ELF-1 (cell line): ENCODE results near the gene PRDM4.

ENCODE experiments used
- DNase-seq: peaks from one replicate; pipeline ENCODE4 v3.0.0-alpha.2; 2016; ENCODE audit warnings: low read depth, low spot score

Gene PRDM4, protein sequence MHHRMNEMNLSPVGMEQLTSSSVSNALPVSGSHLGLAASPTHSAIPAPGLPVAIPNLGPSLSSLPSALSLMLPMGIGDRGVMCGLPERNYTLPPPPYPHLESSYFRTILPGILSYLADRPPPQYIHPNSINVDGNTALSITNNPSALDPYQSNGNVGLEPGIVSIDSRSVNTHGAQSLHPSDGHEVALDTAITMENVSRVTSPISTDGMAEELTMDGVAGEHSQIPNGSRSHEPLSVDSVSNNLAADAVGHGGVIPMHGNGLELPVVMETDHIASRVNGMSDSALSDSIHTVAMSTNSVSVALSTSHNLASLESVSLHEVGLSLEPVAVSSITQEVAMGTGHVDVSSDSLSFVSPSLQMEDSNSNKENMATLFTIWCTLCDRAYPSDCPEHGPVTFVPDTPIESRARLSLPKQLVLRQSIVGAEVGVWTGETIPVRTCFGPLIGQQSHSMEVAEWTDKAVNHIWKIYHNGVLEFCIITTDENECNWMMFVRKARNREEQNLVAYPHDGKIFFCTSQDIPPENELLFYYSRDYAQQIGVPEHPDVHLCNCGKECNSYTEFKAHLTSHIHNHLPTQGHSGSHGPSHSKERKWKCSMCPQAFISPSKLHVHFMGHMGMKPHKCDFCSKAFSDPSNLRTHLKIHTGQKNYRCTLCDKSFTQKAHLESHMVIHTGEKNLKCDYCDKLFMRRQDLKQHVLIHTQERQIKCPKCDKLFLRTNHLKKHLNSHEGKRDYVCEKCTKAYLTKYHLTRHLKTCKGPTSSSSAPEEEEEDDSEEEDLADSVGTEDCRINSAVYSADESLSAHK

GRCh38 chr12:107760809-107761501 lies at the start of gene PRDM4:
Gene PRDM4, minus strand, starts transcription at chr12:107761137. Its CDS starts 622 bp downstream, at chr12:107760515.
- DNase-seq: peak; percentile 95

DNA sequence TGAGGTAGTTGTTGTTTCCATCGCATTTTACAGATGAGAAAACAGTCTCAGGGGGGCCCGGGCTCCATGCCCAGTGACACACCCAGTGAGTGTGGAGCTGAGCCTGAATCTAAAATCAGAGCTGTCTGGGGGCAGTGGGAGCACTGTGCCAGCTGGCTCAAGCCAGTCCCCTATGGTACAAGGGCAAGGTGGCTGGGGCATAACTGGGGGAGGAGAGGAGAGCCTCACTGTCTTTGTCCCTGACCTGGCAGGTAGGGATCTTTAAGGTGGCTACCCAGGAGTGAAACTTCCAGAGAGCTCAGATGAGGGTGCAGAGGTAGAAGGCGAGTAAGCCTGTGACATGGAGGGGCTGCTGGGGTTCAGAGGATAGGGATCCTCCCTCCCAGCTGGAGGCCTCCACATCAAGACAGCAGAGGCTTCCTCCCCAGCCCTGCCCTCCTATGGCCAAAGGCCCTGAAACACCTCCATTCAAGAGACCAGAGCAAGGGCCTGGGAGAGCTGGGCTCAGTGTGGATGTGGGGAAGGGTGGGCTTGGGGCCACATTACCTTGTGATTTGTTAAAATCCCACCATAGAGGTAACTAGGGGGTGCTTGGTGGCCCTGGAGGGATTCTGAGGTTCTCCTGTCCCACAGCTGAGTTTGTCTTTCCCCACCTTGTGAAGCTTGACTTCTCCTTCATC lies 46.7 kb upstream of the PRDM4 start:
- no peak for DNase-seq

GRCh38 chr12:107805488-107806180 lies 44.7 kb upstream of the PRDM4 start:
- no peak for DNase-seq

DNA sequence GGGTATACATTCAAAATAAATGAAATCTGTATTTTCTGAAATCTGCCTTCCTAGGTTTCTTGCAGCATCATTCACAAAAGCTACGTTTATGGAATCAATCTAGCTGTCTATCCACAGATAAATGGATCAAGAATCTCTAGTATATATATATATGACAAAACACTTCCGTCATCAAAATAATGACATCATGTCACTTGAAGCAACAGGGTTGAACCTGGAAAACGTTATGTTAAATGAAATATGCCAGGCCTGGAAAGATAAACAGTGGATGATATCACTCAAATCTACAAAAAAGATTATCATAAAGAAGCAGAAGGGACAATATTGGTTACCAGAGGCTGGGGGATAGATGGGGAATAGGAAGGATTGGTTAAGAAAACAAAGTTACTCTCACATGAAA lies 42.2 kb upstream of the PRDM4 start:
- DNase-seq: no peak

DNA sequence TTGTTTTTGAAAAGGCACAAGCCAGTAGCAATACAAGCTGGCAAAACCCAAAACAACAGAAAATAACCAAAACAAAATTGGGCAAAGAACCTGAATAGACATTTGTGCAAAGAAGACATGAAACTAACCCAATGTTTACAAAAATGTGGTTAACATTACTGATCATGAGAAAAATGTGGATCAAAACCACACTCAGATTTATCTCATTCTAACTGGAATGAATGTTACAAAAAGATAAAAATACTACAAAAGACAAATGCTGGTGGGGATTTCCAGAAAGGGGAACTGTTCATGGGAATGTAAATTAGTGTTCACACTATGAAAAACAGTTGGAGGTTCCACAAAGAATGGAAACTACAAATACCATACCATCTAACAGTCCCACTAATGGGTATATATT lies 40.2 kb upstream of the PRDM4 start:
- DNase-seq: no peak

GRCh38 chr12:107798580-107798979 lies 37.6 kb upstream of the PRDM4 start:
- no peak for DNase-seq

DNA sequence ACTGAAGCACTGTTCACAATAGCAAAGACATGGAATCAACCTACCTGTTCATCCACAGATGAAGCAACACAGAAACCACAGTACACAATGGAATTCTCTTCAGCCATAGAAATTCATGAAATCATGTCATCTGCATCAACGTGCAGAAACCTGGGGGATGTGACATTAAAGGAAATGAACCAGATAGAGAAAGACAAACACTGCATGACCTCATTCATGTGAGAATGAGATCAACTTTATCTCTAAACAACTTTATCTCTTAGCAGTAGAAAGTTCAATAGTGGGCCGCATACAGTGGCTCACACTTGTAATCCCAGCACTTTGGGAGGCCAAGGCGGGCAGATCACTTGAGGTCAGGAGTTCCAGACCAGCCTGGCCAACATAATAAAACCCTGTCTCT lies 33.5 kb upstream of the PRDM4 start:
- no peak for DNase-seq

- DNase-seq: no peak
These were observed 30.6 kb upstream of the PRDM4 start for GRCh38 chr12:107791465-107792089.

DNA sequence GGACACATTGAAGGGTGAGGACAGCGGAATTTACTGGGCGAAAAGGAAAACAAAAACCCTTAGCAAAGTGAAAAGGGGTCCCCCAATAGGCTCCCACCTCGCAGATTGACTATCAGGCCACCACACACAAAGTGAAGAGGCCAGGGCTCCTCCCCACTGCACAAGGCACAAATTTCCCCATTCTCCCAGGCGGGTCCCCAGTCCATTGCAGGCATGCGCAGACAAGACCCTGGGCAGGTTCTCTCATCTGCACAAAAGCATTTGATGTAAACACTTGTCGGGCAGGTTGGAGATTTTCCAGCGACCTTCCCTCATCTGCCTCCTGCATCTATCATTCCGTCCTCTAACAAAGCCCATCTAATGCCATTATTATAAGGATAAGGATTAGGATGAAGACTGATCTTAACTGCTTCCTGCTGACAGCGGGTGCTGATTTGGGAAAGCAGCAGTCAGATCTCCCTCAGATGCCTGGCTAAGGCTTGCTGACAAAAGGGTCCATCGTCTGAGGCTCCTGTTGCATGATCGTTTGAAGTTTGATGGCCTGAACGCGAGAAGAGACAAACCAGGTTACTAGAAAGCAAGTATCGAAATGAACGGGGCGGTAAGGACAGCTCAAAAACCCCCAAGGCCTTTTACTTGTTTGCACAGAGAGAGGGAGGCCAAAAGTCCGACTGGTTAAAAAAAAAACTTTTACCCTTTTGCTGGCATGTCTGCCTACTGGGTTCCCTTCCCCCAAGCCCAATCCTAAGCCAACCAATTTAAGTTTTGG lies 27.9 kb upstream of the PRDM4 start:
- DNase-seq: no peak

DNA sequence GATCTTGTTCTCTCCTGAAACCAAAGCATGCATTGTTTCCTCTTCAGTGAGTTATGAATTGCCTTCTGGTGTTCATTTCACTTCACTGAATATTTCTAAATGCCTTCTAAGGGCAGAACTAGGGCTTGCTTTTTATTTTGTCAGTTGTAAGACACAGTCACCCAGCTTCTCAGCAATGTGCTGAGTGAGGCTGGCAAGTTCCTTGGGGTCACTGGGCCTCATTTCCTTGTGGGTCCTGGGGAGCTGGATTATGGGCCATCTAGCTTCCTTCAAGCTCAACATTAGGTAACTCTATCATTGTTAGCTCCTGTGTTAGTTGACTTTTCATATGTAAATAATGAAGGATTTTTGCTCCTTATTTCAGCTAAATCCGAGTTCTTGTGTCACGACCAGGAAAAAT lies 27.3 kb upstream of the PRDM4 start:
- DNase-seq: no peak

- no peak for DNase-seq
These were observed 22.8 kb upstream of the PRDM4 start for GRCh38 chr12:107783406-107784376.

GRCh38 chr12:107782067-107782466 lies 21.1 kb upstream of the PRDM4 start:
- DNase-seq: no peak

- no peak for DNase-seq
These were observed 19.4 kb upstream of the PRDM4 start for GRCh38 chr12:107780298-107780697.

DNA sequence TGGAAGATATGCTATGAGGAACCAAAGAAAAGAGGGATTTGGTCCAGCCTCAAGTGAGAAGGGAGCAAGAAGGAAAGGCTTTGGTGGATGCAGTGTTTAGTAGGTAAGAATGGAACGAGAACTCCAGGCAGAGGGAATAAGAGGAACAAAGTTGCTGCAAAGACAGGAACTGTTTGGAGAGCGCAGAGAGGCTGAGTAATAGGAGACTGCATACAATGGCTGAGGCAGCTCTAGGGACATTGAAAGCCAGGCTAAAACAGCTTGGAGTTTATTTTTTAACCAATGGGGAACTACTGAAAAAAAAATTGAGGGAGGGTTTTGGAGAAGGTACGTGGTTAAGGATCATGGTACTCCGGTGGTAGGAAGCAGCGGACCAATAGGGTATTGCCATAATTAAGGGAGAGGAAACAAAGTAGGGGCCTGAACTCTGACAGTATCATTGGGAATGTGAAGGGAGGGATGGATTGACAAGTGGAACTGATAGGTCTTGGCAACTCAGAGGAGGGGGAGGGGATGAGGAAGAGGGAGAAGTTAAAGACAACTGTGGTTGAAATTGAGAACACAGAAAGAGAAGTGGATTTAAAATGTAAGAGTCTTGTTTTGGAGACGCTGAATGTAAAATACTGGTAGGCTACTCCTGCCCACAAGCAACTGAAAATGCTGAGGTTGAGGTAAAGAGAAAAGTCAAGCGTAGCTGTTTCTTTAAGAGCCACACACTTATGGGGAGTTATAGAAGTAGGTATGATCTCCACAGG lies 18.3 kb upstream of the PRDM4 start:
- no peak for DNase-seq

DNA sequence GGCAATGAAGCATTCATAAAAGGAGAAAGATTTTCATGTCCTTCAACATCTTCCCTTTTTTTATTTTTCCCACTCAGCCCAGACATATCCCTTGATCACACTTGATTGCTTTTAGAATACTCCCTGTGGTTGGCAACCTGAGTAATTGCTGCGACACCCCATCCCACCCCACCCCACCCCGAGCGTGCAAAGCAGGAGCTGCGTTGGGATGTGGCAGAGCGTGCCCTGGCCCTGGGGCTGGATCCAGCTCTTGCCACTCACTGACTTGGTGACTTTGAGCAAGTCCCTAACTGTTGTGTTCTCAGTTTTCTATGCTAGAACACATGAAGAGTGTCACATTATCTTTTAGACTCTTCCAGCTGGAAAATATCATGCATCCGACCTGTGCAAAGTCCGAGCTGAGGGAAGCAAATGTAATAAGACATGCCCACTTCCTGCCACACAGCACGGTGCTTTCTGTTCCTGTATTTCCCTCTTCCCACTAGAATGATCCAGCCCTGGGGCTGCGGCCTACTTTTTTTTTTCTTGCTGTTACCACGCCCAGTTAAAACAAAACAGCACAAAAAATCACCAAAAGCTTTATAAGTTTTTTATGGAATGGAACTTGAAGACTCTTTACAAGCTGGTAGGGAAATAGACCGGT lies 17.6 kb upstream of the PRDM4 start:
- no peak for DNase-seq

DNA sequence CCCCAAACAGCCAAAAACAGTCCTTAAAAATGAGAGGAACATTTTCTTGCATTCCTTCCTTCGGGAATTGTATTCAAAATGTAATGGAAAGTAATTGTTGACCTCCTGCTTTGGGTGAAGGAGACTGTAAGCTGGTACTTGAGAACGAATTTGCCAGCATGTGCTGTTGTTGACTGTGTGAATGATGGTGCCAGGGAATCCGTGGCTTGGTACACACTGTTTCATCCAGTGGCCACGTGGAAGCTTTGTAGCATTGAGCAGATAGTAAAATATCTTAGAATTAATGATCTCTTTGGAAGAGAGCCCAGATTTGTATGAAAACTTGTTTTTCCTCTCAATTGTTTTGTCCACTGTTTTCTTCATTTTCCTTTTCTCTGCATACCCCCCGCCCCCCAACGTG lies 15.2 kb upstream of the PRDM4 start:
- DNase-seq: no peak

DNA sequence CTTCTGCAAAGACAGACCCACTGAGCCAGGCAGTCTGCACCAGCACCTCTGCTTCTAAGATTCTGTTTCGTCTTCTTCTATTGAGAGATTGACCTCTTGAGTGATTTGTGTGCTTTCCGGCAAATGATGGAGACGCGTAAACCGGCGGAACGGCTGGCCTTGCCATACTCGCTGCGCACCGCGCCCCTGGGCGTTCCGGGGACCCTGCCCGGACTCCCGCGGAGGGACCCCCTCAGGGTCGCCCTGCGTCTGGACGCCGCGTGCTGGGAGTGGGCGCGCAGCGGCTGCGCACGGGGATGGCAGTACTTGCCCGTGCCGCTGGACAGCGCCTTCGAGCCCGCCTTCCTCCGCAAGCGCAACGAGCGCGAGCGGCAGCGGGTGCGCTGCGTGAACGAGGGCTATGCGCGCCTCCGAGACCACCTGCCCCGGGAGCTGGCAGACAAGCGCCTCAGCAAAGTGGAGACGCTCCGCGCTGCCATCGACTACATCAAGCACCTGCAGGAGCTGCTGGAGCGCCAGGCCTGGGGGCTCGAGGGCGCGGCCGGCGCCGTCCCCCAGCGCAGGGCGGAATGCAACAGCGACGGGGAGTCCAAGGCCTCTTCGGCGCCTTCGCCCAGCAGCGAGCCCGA lies 14.3 kb upstream of the PRDM4 start:
- peak; percentile 85 for DNase-seq
